NCI-H146 treated with DMSO at 0.1 percent for 48 hours (cell line): ENCODE results near the gene MTA1.

Experiments used
- DNase-seq: peaks from one replicate; lab custom pipeline; 2025; ENCODE audit not compliant: unreplicated experiment; lab: John Stamatoyannopoulos, UW

The MTA1 gene

GRCh38 chr14:105386581-105387529, 32.8 kb upstream of the MTA1 start:
- no peak for DNase-seq

GRCh38 chr14:105387530-105387922, 32.1 kb upstream of the MTA1 start:
- no peak for DNase-seq

- DNase-seq, result peak; percentile 67
Observed at GRCh38 chr14:105388110-105388951, 31.3 kb upstream of the MTA1 start.

GRCh38 chr14:105388976-105389375, 30.7 kb upstream of the MTA1 start:
- DNase-seq, result no peak

- no peak for DNase-seq
Observed at GRCh38 chr14:105389534-105389933, 30.1 kb upstream of the MTA1 start.

GRCh38 chr14:105389976-105390848, 29.4 kb upstream of the MTA1 start:
- DNase-seq, result no peak

- DNase-seq, result no peak
Observed at GRCh38 chr14:105390849-105391500, 28.7 kb upstream of the MTA1 start.

GRCh38 chr14:105391541-105391940, 28.1 kb upstream of the MTA1 start:
- no peak for DNase-seq

GRCh38 chr14:105392131-105393090, 27.2 kb upstream of the MTA1 start:
- no peak for DNase-seq

GRCh38 chr14:105393151-105393550, 26.5 kb upstream of the MTA1 start:
- no peak for DNase-seq

GRCh38 chr14:105394714-105395537, 24.7 kb upstream of the MTA1 start:
- no peak for DNase-seq

- no peak for DNase-seq
Observed at GRCh38 chr14:105395538-105395854, 24.1 kb upstream of the MTA1 start.

GRCh38 chr14:105397350-105397931, 22.2 kb upstream of the MTA1 start:
- no peak for DNase-seq

GRCh38 chr14:105398044-105398725, 21.4 kb upstream of the MTA1 start, which contains the start of gene TEX22:
Gene TEX22 (plus strand): TSS chr14:105398538. CDS start chr14:105399341, 803 bp downstream.
- DNase-seq, result peak; percentile 75

- DNase-seq, result peak; percentile 61
Observed at GRCh38 chr14:105398726-105399465, 20.7 kb upstream of the MTA1 start.

GRCh38 chr14:105399466-105399775, 20.2 kb upstream of the MTA1 start:
- DNase-seq, result no peak

- no peak for DNase-seq
Observed at GRCh38 chr14:105400016-105400415, 19.6 kb upstream of the MTA1 start.
